ENCODE measurements around the gene ME3.

The ME3 gene

DNA sequence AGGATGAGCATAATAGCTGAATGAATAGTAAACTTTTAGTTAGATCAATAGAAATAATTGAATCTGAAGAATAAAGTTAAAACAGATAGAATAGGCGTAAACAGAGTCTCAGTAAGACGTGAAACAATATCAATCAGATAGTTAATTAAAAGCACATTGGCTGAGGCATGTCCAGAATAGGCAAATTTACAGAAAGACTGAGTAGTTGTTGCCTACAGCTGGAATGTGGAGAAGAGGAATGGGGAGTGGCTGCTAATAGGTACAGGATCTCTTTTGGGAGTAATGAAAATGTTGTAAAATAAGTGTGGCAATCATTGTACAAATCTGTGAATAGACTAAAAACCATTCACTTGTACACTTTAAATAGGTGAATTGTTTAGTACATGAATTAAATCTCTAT, 36.3 kb upstream of the ME3 start:
- H3K9ac ChIP-seq = no peak overlapping the region
- no peaks in the 10 kb centered on the region for H3K36me3 ChIP-seq
- no peaks in the 10 kb centered on the region for H3K27me3 ChIP-seq
- TF ChIP-seq Cebpa-rat (IDR thresholded peaks at IDR 0.05) = no peak
- no peak overlapping the region for H3K4me2 ChIP-seq
- H4K20me1 ChIP-seq = no peaks in the 10 kb centered on the region
- H3K4me1 ChIP-seq = no peaks in the 10 kb centered on the region
- H3K4me3 ChIP-seq = no peak overlapping the region
- H3K27ac ChIP-seq = no peak overlapping the region
- H3K9me3 ChIP-seq = peaks cover 5% of the 10 kb centered on the region; the same call in 1 of the 2 replicates

DNA sequence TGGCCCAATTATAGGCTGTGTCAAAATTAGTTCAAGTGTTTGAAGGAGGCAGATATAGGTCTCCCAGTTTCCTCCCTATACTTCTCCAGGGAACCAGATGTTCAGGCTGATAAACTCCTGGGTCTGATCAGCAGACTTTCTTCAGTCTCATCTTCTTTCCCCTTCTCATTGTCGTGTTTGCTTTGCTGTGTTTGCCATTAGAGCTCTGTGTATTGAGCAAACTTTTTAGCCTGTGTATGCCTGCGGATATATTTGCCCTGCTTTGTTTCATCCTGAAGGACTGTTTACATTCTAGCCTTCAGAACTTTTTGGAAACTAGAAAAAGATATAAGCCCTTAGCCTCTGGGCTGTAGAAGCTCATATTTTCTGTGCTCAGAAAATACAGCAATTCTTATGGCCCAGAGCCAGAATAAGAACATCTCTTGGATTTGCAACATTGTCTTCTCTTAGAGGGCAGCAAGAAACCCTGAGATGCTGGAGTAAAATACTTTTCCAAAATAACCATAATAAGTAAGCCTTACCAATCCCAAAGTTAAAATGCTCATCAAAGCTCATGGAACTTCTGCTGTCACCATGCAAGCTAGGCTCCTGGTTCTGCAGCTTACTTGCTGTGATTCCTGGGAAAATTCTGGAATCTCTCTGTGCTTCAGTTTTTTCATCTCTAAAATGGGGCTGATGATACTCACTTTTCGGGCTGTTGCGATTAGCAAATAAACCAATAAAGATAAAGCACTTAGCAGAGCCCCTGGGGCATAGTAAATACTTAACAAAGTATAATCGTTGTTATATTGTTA, 34.1 kb upstream of the ME3 start:
- peaks cover 5% of the 10 kb centered on the region; the same call in 1 of the 2 replicates for H3K9me3 ChIP-seq
- no peaks in the 10 kb centered on the region for H3K36me3 ChIP-seq
- no peaks in the 10 kb centered on the region for H4K20me1 ChIP-seq
- no peak overlapping the region for H3K4me3 ChIP-seq
- no peak overlapping the region for H3K27ac ChIP-seq
- no peak overlapping the region for H3K4me2 ChIP-seq
- no peaks in the 10 kb centered on the region for H3K4me1 ChIP-seq
- no peaks in the 10 kb centered on the region for H3K27me3 ChIP-seq
- no peak for TF ChIP-seq Cebpa-rat (IDR thresholded peaks at IDR 0.05)
- H3K9ac ChIP-seq = no peak overlapping the region

DNA sequence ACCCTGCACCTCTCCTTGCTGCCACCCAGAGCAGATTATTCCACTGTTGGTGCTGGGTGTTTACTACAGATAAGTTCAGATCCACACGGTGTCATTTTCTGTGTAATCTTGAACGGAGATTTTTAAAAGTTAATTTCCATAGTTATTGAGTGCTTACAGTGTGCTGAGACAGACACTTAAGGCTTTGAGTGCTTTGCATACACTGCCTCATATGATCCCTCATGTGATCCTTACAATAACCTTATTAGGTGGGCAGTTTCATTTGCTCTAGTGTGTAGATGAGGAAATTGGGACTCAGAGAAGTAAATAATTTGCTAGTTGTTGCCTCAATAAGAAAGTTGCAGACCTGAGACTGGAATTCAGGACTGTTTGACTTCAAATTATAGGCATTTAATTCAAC, 32.3 kb upstream of the ME3 start:
- no peaks in the 10 kb centered on the region for H3K27me3 ChIP-seq

DNA sequence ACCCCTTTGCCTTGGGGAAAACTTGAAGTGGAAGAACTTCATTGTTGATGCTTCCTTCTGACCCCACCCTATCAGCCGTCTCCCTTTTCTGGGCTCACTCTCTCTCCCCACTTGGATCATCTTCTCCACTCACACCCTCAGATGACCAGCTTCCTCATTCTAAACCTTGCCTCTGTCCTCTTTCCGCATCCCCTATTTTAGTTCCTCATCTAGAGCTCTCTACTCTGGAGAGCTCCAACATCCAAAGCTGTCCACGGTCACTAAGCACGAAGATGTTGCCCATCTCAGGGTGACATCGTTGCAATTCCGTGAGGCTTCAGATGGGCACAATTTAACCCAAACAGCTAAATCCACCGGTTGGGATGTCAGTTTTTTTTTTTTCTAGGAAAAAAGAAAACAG, 31.6 kb upstream of the ME3 start:
- H3K4me1 ChIP-seq = no peaks in the 10 kb centered on the region
- H3K9ac ChIP-seq = no peak overlapping the region
- no peaks in the 10 kb centered on the region for H3K9me3 ChIP-seq
- no peak overlapping the region for H3K4me2 ChIP-seq
- no peaks in the 10 kb centered on the region for H4K20me1 ChIP-seq
- H3K27ac ChIP-seq = no peak overlapping the region
- H3K27me3 ChIP-seq = no peaks in the 10 kb centered on the region
- H3K36me3 ChIP-seq = no peaks in the 10 kb centered on the region
- H3K4me3 ChIP-seq = no peak overlapping the region
- TF ChIP-seq Cebpa-rat (IDR thresholded peaks at IDR 0.05) = no peak

More for the DNA sequence above, 32.3 kb upstream of the ME3 start:
- Histone ChIP-seq H3K4me3 (no peak overlapping the region), H3K9ac (no peak overlapping the region), H3K36me3 (no peaks in the 10 kb centered on the region), H3K4me1 (no peaks in the 10 kb centered on the region), H3K27ac (no peak overlapping the region), H4K20me1 (no peaks in the 10 kb centered on the region), H3K9me3 (no peaks in the 10 kb centered on the region), H3K4me2 (no peak overlapping the region)
- TF ChIP-seq Cebpa-rat (IDR thresholded peaks at IDR 0.05) = no peak

DNA sequence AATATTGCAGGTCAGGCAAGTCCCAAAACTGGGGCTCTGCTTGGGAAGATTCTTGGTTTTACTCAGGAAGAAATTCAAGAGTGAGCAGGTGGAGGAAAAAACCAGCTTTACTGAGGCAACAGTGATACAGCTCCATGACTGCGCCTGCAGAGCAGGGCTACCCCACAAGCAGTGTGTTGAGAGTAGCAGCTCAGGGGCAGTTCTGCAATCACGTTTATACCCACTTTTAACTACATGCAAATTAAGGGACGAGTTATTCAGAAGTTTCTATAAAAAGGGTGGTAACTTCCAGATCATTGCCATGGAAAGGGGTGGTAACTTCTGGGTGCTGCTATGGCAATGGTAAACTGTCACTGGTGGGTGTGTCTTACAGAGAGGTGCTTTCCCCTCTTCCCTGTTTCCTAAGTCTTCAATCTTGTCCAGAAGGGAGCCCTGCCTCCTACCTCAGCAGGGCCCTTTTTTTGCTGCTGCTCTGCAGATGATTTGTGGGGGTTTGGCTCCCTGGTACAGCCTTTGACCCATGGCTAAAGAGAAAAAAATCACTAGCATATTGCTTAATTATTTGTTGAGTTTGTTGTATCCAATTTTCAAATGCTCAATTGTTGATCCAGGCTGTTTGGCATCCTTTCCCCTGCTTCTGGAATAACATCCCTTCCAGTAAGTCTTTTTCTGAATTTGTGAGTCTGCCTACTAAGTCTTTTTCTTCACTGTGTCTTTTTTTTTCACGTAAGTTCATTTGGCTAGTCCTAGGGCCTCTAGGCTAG, 30.0 kb upstream of the ME3 start:
- Histone ChIP-seq H3K4me2 (no peak overlapping the region), H3K9ac (no peak overlapping the region), H3K36me3 (no peaks in the 10 kb centered on the region), H3K27me3 (no peaks in the 10 kb centered on the region), H3K9me3 (no peaks in the 10 kb centered on the region), H3K27ac (no peak overlapping the region), H3K4me1 (no peaks in the 10 kb centered on the region), H4K20me1 (no peaks in the 10 kb centered on the region), H3K4me3 (no peak overlapping the region)
- TF ChIP-seq Cebpa-rat (IDR thresholded peaks at IDR 0.05) = no peak

DNA sequence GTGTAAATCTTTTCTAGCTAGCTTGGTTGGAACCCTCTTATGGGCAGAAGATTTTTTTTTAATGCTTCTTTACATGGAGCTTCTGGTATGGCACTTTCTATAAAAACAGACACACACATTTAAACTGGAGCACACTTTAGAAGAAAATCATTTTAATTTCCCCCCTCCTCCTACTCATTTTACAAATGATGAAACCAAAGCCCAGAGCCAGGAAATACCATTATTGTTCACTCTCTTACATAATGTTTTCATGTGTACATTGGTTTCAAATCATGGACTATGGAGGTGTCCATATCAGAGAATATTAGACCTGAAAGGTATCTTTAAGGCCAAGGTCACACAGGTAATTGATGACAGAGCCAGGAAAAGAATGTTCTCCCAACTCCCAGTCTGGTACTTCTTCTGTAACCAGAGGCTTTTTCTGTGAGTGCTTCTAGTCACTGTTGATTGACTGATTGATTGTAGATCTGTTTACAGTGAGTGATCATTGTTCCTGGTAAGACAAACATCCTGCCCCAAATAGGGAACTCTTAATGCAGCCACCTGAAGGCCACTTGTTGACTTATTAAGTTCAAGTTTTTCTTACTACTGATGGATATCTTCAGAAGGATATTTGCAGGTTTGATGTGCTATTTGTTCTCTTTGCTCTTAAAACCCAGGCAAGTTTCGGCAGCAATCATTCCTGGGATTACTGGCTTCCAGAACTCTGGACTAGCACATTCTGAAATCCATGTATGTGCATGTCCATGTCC, 26.8 kb upstream of the ME3 start:
- Histone ChIP-seq H3K36me3 (no peaks in the 10 kb centered on the region), H3K4me2 (no peak overlapping the region), H3K27ac (no peak overlapping the region), H3K4me3 (no peak overlapping the region), H3K9ac (no peak overlapping the region), H3K27me3 (no peaks in the 10 kb centered on the region), H4K20me1 (no peaks in the 10 kb centered on the region), H3K4me1 (no peaks in the 10 kb centered on the region), H3K9me3 (no peaks in the 10 kb centered on the region)
- TF ChIP-seq Cebpa-rat (IDR thresholded peaks at IDR 0.05) = no peak

DNA sequence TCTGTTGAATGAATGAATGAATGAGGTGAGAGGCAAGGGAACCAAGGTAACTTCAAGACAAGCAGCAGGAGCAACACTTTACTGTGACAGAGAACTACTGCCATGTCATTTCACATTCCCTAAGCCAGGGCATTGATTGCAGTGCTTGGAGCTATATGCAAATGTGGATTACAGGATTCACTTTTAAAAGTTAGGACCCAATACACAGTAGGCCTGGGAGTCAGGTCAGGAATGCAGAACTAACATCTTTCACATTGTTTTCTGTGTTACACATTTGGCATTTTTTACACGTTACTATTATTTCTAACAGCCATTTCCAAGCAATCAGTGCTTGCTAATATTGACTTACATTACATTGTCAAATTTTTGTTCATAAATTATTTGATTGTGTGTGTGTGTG, 26.2 kb upstream of the ME3 start:
- Histone ChIP-seq H3K27me3 (no peaks in the 10 kb centered on the region), H3K36me3 (no peaks in the 10 kb centered on the region), H3K27ac (no peak overlapping the region), H3K4me2 (no peak overlapping the region), H3K9ac (no peak overlapping the region), H3K4me1 (no peaks in the 10 kb centered on the region), H3K9me3 (no peaks in the 10 kb centered on the region), H4K20me1 (no peaks in the 10 kb centered on the region), H3K4me3 (no peak overlapping the region)
- TF ChIP-seq Cebpa-rat (IDR thresholded peaks at IDR 0.05) = no peak

DNA sequence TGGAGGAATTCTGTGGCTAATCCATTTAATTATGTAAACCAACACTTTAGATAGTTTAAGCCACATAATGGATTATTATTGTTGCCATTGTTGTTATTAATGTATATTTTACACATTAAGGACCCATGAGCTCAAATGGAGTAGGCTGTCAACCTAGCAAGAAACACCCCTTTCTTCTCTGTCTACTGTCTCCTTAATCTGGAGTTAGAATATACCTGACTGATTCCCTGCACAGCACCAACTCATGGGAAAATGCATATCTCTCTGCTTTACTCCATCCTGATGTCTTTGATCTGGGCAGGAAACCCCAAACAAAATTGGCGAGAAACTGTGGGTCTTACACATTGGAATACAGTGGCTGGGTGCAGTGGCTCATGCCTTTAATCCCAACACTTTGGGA, 24.0 kb upstream of the ME3 start:
- Histone ChIP-seq H3K9me3 (no peaks in the 10 kb centered on the region), H4K20me1 (no peaks in the 10 kb centered on the region), H3K4me2 (no peak overlapping the region), H3K4me3 (no peak overlapping the region), H3K27me3 (no peaks in the 10 kb centered on the region), H3K36me3 (no peaks in the 10 kb centered on the region), H3K4me1 (no peaks in the 10 kb centered on the region), H3K9ac (no peak overlapping the region), H3K27ac (no peak overlapping the region)
- TF ChIP-seq Cebpa-rat (IDR thresholded peaks at IDR 0.05) = no peak

DNA sequence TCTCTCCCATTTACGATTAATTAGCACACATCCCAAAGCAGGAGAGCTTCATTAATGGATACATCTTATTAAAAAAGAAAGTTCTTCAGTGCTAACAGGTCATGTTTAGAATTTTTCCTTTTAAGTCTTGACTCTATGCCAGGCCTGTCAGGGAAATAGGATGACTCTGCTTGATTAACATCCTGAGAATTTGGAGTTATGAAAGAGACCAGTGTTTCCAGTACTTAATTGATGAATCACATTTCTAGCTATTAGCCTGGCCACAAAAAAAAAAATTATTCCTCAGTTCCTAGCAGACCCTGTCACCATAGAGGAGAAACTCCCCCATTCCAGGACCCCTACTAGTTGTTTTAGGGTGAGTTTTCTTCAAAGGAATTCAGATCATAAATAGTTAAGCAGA, 23.6 kb upstream of the ME3 start:
- Histone ChIP-seq H3K4me1 (no peaks in the 10 kb centered on the region), H3K9me3 (no peaks in the 10 kb centered on the region), H3K27ac (no peak overlapping the region), H4K20me1 (no peaks in the 10 kb centered on the region), H3K36me3 (no peaks in the 10 kb centered on the region), H3K4me2 (no peak overlapping the region), H3K9ac (no peak overlapping the region), H3K4me3 (no peak overlapping the region), H3K27me3 (no peaks in the 10 kb centered on the region)
- no peak for TF ChIP-seq Cebpa-rat (IDR thresholded peaks at IDR 0.05)

DNA sequence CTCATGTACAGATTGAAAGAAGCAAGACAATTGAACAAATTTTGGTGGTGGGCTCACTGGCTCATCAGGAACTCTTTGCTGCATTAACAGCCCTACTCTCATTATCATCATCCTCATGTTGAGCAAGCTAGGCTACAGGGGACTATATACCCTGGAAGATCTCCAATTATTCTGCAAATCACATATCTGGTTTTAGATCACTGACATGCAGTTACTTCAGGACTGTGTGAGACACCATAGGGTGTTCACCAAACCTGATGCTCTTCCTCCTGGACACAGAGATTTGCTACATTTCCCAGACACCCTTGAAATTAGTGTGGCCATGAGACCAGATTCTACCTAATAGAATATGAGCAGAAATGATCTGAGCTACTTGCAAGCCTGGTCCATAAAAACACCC, 23.0 kb upstream of the ME3 start:
- Histone ChIP-seq H3K4me1 (no peaks in the 10 kb centered on the region), H3K9ac (no peak overlapping the region), H3K27ac (no peak overlapping the region), H4K20me1 (no peaks in the 10 kb centered on the region), H3K36me3 (no peaks in the 10 kb centered on the region), H3K4me2 (no peak overlapping the region), H3K9me3 (no peaks in the 10 kb centered on the region), H3K4me3 (no peak overlapping the region), H3K27me3 (no peaks in the 10 kb centered on the region)
- no peak for TF ChIP-seq Cebpa-rat (IDR thresholded peaks at IDR 0.05)
